Activated T-cell treated with anti-CD3 and anti-CD28 coated beads, Interleukin-2, amount 50 U/mL, for 24 hours (primary cell): Measurements from ENCODE around the gene ACCSL.

Source experiments
- DNase-seq: peaks from one replicate; pipeline ENCODE4 v3.0.0-alpha.2; 2020
- H3K27ac Mint-ChIP-seq: 2 replicates; pipeline ENCODE4 v1.8.0; 2020; ENCODE audit warnings: mild to moderate bottlenecking, mixed read lengths
- H3K27me3 Mint-ChIP-seq: 2 replicates; pipeline ENCODE4 v1.8.0; 2020; ENCODE audit warnings: mixed read lengths
- H3K36me3 Mint-ChIP-seq: 2 replicates; pipeline ENCODE4 v1.8.0; 2020; ENCODE audit warnings: low read depth, mixed read lengths
- H3K4me1 Mint-ChIP-seq: 2 replicates; pipeline ENCODE4 v1.8.0; 2020; ENCODE audit warnings: low read depth, mixed read lengths
- H3K4me3 Mint-ChIP-seq: 2 replicates; pipeline ENCODE4 v1.8.0; 2020; ENCODE audit warnings: mild to moderate bottlenecking, moderate library complexity, mixed read lengths
- H3K9me3 Mint-ChIP-seq: 2 replicates; pipeline ENCODE4 v1.8.0; 2020; ENCODE audit warnings: mixed read lengths

Gene ACCSL

GRCh38 chr11:44047931-44048431 lies at the start of gene ACCSL:
ACCSL (plus strand) TSS chr11:44047981; CDS start chr11:44048037, 56 bp downstream.
- no peak within 1 kb of the TSS for H3K27ac Mint-ChIP-seq
- no peak for DNase-seq
- H3K9me3 Mint-ChIP-seq: no peaks in the 10 kb centered on the region

DNA sequence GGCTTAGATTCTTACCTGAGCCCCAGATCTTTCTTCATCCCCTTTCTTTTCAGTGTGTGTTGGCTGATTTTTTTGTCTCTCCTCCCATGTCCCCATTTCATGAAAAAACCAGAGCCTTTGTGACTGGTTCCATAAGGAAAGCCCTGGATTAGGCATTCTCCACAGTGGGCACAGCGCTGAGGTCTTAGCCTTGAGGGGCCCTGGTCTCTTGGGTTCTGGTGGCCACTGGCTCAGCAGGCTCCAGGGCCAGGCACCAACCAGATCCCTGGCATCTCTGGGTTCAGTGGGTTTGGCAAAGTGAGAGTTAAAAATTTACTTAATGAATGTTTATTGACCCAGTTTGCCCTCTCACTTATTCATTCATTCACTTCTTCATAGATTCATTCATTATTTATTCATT lies 49.5 kb upstream of the ACCSL start:
- DNase-seq: no peak
- no peak overlapping the region for H3K27ac Mint-ChIP-seq
- H3K36me3 Mint-ChIP-seq: no peaks in the 10 kb centered on the region
- H3K27me3 Mint-ChIP-seq: peaks cover 25% of the 10 kb centered on the region
- no peaks in the 10 kb centered on the region for H3K9me3 Mint-ChIP-seq
- H3K4me1 Mint-ChIP-seq: no peaks in the 10 kb centered on the region
- H3K4me3 Mint-ChIP-seq: no peak overlapping the region

More at GRCh38 chr11:44047931-44048431, at the start of gene ACCSL:
- H3K36me3 Mint-ChIP-seq: no peaks in the 10 kb centered on the region
- H3K4me3 Mint-ChIP-seq: no peak within 1 kb of the TSS
- no peaks in the 10 kb centered on the region for H3K4me1 Mint-ChIP-seq
- peaks cover 2% of the 10 kb centered on the region for H3K27me3 Mint-ChIP-seq

- Mint-ChIP-seq H3K9me3 (no peaks in the 10 kb centered on the region), H3K27ac (no peak overlapping the region), H3K4me1 (no peaks in the 10 kb centered on the region), H3K27me3 (peaks cover 25% of the 10 kb centered on the region), H3K36me3 (no peaks in the 10 kb centered on the region), H3K4me3 (no peak overlapping the region)
- no peak for DNase-seq
These were observed 47.0 kb upstream of the ACCSL start for GRCh38 chr11:44000731-44001130.

DNA sequence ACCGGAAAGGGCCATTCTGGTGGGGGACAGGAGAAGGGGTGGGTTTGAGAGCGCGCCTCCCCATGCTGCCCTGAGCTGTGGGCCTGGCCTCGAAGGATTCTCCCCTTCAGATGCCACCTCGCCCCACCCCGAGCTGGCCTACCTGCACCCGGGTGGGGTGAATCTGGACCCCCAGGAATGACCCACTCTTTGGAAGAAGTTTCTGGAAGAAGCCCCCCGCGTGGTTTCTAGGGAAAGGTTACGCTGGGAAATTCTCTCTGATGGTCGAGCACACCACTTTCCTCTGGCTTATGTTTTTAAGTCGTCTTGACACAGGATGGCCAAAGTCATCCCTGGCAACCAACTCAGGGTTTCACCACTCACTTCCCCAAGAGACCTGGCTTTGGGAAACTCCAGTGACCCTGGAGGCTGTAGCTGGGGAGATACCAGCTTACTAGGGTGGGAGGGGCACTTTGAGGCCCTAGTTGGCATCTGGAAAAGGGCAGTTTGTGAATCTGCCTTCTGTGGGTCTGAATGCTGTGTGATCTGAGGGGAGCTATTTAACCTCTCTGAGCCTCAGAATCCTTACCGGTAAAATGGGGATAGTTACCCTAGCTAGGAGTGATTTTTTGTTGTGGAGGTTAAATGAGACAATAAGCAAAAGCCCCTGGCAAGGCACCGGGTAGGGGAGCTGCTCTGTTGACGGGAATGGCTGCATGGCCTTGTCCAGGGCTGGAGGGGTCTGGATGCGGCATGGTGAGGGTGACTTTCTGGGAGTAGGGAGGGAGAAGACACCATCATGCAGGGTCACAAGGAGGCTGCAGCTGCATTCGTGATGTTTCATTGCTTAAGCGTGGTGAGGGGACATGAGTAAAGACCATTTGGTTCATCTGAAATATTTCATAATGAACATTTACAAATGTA lies 45.3 kb upstream of the ACCSL start:
- no peak overlapping the region for H3K4me3 Mint-ChIP-seq
- peaks cover 25% of the 10 kb centered on the region for H3K27me3 Mint-ChIP-seq

DNA sequence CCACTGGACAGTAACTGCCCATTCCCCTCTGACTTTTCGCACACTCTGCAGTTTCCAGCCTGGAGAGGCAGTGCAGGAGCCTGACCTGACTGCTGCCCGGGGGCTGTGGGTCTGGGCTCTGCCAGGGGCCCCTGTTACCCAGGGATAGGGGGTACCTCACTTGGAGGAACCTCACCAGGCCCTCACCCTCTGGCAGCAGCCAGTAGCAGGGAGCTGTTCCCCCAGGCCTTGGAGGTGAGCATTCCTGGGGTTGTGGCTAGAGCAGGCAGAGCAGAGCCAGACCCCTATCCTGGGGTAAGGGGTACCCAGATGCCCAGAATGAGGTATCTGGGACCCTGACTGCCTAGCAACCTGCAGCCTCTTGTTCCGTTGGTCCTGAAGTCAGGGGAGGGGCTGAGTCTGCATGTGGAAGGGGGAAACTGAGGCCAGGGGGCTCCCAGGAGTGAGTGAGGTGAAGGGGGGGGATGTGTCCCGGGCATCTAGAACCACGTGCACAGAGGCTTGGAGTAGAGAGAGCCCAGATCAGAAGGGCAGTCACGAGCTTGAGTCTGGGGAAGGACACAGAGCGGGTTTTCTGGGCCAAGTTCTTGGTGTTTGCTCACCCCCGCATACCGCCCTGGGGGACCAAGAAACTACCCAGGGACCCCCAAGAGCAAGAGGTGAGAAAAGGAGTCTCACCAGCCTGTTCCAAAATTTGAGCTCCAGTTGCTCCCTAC lies 43.9 kb upstream of the ACCSL start:
- Mint-ChIP-seq H3K4me3 (no peak overlapping the region), H3K27me3 (peaks cover 21% of the 10 kb centered on the region), H3K9me3 (no peaks in the 10 kb centered on the region), H3K4me1 (no peaks in the 10 kb centered on the region), H3K27ac (no peak overlapping the region), H3K36me3 (no peaks in the 10 kb centered on the region)
- DNase-seq: no peak

More for the DNA sequence above, 45.3 kb upstream of the ACCSL start:
- Mint-ChIP-seq H3K36me3 (no peaks in the 10 kb centered on the region), H3K9me3 (no peaks in the 10 kb centered on the region), H3K27ac (no peak overlapping the region), H3K4me1 (no peaks in the 10 kb centered on the region)
- no peak for DNase-seq

DNA sequence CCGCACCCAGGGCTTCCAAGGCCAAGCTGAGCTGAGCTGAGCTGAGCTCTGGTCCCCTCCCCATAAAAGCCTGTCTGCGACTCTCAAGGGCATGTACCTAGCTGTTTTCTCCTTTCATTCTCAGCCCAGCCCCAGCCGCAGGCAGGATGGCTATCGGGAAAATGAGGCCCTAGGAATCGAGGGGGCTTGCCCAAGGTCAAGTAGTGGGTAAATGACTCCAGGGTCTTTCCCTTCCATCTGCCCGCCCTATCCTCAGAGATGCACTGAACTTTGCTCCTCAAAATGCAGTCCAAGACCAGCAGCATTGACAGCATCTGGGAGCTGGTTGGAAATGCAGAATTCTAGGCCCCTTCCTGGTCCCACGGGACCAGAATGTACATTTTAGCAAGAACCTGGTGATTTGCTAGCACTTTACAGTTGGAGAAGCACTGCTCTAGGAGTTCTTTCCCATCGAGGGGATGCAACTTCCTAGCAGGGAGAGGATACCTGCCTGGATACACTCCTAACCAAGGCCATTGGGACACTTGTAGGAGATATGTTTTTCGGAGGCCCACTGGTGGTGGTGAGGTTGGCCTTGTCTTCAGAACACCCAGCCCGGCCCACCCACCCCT lies 43.2 kb upstream of the ACCSL start:
- H3K27me3 Mint-ChIP-seq: peaks cover 16% of the 10 kb centered on the region
- H3K36me3 Mint-ChIP-seq: no peaks in the 10 kb centered on the region
- H3K4me3 Mint-ChIP-seq: no peak overlapping the region
- no peaks in the 10 kb centered on the region for H3K9me3 Mint-ChIP-seq
- no peak for DNase-seq
- no peak overlapping the region for H3K27ac Mint-ChIP-seq
- no peaks in the 10 kb centered on the region for H3K4me1 Mint-ChIP-seq

GRCh38 chr11:44005063-44005701 lies 42.6 kb upstream of the ACCSL start:
- Mint-ChIP-seq H3K27me3 (peaks cover 16% of the 10 kb centered on the region), H3K9me3 (no peaks in the 10 kb centered on the region), H3K4me1 (no peaks in the 10 kb centered on the region), H3K27ac (no peak overlapping the region), H3K4me3 (no peak overlapping the region), H3K36me3 (no peaks in the 10 kb centered on the region)
- DNase-seq: no peak

DNA sequence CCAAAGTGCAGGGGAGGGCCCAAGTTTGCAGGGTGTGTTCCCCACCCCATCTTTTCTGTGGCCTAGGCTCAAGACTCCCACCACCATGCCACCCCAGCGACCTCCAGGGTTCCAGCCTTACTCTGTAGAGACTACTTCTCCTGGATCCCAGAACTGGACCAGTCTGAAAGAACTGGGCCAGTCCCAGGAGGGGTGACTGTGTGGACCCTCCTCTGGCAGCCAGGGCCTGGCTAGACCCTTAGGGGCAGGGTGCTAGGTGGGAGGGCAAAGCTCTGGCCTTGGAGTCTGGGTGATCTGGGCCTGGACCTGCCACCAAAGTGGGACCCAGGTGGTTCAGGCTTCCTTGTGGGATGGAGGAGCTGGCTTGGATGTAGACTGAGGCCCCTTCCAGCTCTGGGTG lies 41.8 kb upstream of the ACCSL start:
- Mint-ChIP-seq H3K27me3 (peaks cover 19% of the 10 kb centered on the region), H3K36me3 (no peaks in the 10 kb centered on the region), H3K27ac (no peak overlapping the region), H3K4me1 (no peaks in the 10 kb centered on the region), H3K4me3 (no peak overlapping the region), H3K9me3 (no peaks in the 10 kb centered on the region)
- DNase-seq: no peak

GRCh38 chr11:44006917-44007361 lies 40.8 kb upstream of the ACCSL start:
- no peak for DNase-seq
- no peak overlapping the region for H3K27ac Mint-ChIP-seq
- H3K4me3 Mint-ChIP-seq: no peak overlapping the region
- no peaks in the 10 kb centered on the region for H3K36me3 Mint-ChIP-seq
- no peaks in the 10 kb centered on the region for H3K9me3 Mint-ChIP-seq
- H3K27me3 Mint-ChIP-seq: peaks cover 13% of the 10 kb centered on the region
- no peaks in the 10 kb centered on the region for H3K4me1 Mint-ChIP-seq

- Mint-ChIP-seq H3K4me3 (no peak overlapping the region), H3K27ac (no peak overlapping the region), H3K9me3 (no peaks in the 10 kb centered on the region), H3K4me1 (no peaks in the 10 kb centered on the region), H3K27me3 (peaks cover 7% of the 10 kb centered on the region), H3K36me3 (no peaks in the 10 kb centered on the region)
- DNase-seq: no peak
These were observed 40.2 kb upstream of the ACCSL start for GRCh38 chr11:44007481-44008087.

GRCh38 chr11:44008088-44008501 lies 39.7 kb upstream of the ACCSL start:
- Mint-ChIP-seq H3K4me3 (no peak overlapping the region), H3K27me3 (peaks cover 4% of the 10 kb centered on the region), H3K4me1 (no peaks in the 10 kb centered on the region), H3K27ac (no peak overlapping the region), H3K36me3 (no peaks in the 10 kb centered on the region), H3K9me3 (no peaks in the 10 kb centered on the region)
- no peak for DNase-seq

DNA sequence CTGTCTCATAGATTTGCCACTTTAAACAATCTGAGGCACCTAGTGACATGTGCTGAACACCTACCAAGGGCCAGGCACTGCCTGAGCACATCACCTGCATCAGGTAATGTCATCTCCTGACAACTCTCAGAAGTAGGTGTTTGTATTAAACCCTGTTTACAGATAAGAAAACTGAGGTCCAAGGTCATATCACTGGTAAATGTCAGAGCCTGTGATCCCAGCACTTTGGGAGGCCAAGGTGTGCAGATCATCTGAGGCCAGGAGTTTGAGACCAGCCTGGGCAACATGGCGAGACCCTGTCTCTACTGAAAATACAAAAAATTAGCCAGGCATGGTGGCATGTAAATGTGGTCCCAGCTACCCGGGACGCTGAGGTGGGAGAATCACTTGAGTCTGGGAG lies 39.1 kb upstream of the ACCSL start:
- no peak overlapping the region for H3K27ac Mint-ChIP-seq
- peaks cover 4% of the 10 kb centered on the region for H3K27me3 Mint-ChIP-seq
- no peak overlapping the region for H3K4me3 Mint-ChIP-seq
- no peaks in the 10 kb centered on the region for H3K9me3 Mint-ChIP-seq
- DNase-seq: no peak
- no peaks in the 10 kb centered on the region for H3K4me1 Mint-ChIP-seq
- H3K36me3 Mint-ChIP-seq: no peaks in the 10 kb centered on the region

- Mint-ChIP-seq H3K36me3 (no peaks in the 10 kb centered on the region), H3K27me3 (peaks cover 4% of the 10 kb centered on the region), H3K4me3 (no peak overlapping the region), H3K4me1 (no peaks in the 10 kb centered on the region), H3K27ac (no peak overlapping the region), H3K9me3 (no peaks in the 10 kb centered on the region)
- DNase-seq: no peak
These were observed 37.0 kb upstream of the ACCSL start for GRCh38 chr11:44010789-44011251.

GRCh38 chr11:44011797-44012196 lies 36.0 kb upstream of the ACCSL start:
- H3K27ac Mint-ChIP-seq: no peak overlapping the region
- no peak overlapping the region for H3K4me3 Mint-ChIP-seq
- H3K36me3 Mint-ChIP-seq: no peaks in the 10 kb centered on the region
- H3K27me3 Mint-ChIP-seq: peaks cover 4% of the 10 kb centered on the region
- DNase-seq: no peak
- H3K4me1 Mint-ChIP-seq: peaks cover 2% of the 10 kb centered on the region
- H3K9me3 Mint-ChIP-seq: no peaks in the 10 kb centered on the region
